NCI-H2107 (cell line): ENCODE measurements around the gene BAHCC1.

ENCODE experiments used
- DNase-seq: peaks from one replicate; lab custom pipeline; 2025; lab: John Stamatoyannopoulos, UW

Gene BAHCC1

DNA sequence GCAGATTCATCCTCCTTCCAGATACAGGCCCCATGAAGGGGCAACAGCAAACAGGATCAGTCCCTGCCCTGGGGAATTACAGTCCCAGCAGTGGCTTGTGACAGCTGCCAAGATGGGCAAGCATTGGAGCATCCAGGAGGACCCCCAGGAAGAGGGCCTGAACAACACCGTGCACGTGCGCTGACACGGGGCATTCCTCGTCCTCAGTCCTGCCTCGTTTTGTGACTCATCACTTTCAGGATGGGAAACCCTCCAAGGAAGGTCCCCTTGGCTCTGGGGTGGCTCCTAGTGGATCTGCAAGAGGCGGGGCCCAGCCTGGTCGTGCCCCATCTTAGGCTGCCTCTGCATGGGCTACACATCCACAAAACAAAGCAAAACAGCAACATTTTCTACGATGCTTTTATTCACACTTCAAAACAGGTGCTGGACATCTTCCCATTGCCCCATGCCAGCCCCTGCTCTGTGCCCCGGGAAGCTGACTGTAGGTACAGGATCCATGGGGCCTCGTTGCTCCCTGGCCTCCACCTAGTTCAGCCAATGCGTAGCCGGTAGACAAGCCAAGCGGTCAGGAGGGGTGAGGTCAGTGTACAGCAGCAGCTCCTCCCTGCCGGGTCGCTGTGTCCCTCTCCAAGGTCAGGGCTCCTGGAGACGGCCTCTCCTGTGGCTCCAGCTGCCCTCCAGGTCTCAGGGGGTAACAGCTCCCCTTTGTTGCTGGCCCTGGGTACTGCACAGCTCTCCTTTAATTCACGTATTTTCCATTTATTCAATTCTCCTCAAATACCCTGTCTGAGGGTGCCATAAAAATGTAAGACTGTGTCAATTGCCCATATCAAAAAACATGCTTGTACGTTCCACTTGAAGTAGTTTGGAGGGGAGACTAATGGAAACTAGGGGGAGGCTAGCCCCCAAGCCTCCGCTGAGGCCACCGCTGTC is 85.1 kb downstream of the BAHCC1 start:
- no peak for DNase-seq

DNA sequence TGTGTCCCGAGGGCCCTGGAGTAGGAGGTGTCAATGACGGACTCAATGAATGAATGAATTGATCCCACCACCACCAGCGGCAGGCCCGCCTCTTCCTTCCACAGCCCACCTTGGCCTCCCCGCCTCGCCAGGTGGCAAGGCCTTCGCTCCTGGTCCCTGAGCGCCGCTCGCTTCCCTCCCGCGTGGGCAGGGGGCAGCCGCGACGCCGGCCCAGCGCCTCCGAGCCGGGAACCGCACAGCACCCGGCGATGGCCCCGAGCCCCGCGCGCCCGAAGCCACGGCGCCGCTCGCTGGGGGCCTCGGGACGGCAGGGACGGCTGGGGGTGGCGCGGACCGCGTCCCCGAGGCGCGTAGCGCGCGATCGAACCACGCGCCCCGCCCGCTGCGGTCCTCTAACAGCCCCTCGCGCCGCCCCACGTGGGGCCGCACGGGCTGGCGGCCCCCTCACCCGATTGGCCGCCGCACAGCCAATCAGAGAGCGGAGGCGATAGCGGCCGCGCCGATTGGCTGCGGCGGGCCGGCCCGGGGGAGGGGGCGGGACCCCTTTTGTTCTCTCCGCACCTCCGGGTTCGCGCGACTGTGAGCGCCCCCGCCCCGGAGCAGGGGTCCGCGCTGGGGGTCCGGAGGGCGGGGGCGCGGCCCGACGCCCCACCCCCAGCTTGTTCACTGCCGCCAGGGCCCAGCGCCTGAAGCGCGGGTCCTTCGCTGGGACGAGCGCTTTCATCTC is 86.0 kb downstream of the BAHCC1 start:
- peak; percentile 47 for DNase-seq

DNA sequence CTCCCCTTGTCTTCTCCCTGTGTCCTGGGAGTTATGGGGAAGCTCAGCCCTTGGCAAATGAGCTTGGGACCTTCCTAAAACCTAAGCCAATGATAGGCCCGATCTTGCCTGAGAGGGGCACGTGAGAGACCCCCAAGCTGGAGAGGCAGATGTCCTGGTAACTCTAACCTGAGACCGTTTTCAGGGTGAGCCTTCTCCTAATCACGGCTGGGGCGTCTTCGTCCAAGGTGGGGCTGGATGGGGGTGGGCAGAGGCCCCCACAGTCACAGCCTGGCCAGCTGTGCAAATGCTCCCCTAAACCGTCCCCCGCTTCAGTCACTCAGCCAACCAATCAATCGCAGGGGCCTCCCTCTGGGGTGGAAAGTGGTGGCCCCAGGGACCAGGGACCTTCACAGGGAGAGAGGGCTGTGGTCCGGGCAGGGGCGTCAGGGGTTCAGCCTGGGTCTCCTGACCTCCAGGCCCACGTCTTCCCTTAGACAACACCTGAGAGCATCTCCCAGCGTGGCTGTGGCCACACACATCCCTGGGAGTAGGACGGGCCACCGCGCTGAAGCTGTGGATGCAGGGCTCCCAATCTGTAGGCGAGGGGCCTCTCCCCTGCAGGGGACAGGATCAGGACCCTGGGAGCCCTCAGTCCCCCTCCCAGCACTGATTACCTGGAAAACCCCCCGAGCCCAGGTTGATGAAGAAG is 86.7 kb downstream of the BAHCC1 start:
- no peak for DNase-seq

GRCh38 chr17:81482673-81483072 is 87.4 kb downstream of the BAHCC1 start:
- DNase-seq, result no peak

DNA sequence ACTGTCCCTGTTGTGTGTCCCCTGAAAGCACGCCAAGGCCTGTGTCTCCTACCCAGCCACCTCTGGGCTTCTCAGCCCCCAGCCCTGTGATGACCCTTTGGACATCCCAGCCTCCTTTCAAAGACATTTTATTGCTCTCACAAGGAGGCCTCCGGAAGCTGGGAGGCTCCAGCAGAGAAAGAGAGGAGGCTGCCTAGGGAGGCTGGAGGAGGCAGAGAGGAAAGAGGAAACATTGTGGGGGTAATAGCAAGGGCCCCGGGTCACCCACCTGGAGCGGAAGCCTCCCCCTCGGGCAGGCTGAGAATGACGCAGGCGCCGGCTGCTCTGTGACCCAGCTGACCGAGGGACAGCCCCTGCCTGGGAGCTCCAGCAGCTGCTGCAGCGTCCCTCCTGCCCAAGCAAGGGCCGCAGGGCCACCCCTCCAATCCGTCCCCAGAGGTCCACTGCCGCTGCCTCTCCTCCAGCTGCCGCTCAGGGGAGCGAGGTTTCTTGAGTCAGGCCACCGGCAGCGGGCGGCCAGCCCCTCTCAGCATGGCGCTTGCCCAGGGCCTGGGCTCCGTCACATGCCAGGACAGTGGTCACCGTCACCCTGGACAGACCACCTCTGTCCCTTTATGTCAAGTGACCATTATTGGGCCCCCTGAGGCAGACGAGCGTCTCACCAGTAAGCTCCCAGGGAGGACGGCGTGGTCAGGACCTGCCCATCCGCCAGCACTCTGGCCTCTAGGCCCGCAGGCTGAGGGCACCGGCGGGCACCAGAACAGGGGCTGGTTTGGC is 88.0 kb downstream of the BAHCC1 start:
- no peak for DNase-seq

GRCh38 chr17:81483862-81484194 is 88.6 kb downstream of the BAHCC1 start:
- no peak for DNase-seq

DNA sequence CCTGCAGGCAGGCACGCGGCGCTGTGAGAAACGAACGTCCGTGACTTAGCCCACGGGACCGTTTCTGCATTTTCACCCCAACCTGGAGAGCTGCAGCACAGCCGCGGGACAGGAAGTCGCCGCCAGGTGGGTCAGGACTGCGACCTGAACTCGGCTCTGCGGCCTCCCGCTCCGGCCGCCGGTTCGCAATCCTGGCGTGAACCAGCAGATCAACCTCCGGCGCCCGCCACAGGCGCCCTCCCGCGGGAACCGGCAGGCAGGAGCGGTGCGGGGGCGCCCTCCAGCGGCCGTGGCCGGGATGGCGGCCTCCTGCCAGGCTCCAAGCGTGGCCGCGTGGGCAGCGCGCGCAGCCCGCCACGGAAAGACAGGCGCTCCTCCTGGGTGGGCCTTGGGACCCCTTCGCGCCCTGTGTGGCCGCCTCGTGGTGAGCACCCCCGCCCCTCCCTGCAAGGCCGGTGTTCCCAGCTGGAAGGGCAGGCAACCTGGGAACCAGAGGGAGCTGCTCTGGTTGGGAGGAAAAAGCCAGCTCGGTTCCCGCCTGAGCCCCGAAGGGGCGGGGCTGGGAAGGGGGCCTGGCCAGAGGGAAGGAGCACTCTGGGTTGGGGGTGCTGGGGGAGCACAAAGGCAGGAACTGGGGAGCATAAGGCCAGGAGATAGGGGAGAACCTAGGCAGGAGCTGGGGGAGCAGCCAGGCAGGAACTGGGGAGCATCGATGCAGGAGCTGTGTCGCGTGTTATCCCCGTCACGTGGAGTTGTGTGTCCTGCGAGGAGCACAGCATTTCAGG is 89.1 kb downstream of the BAHCC1 start:
- DNase-seq, result peak; percentile 54

GRCh38 chr17:81486199-81486810 is 91.0 kb downstream of the BAHCC1 start:
- peak; percentile 53 for DNase-seq

DNA sequence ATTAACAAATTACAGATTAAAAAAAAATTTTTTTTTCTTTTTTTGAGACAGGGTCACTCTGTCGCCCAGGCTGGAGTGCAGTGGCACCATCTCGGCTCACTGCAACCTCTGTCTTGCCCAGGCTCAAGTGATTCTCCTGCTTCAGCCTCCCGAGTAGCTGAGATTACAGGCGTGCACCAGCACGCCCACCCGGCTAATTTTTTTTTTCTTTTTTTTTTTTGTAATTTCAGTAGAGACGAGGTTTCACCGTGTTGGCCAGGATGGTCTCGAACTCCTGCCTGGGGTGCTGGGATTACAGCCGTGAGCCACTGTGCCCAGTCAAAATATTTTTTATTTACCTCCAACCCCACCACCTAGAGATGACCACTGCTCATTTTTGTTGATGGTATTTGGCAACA is 91.8 kb downstream of the BAHCC1 start:
- DNase-seq, result no peak

GRCh38 chr17:81487487-81488275 is 92.4 kb downstream of the BAHCC1 start:
- peak; percentile 68 for DNase-seq

- DNase-seq, result no peak
Observed at GRCh38 chr17:81488276-81488860, 93.1 kb downstream of the BAHCC1 start.

DNA sequence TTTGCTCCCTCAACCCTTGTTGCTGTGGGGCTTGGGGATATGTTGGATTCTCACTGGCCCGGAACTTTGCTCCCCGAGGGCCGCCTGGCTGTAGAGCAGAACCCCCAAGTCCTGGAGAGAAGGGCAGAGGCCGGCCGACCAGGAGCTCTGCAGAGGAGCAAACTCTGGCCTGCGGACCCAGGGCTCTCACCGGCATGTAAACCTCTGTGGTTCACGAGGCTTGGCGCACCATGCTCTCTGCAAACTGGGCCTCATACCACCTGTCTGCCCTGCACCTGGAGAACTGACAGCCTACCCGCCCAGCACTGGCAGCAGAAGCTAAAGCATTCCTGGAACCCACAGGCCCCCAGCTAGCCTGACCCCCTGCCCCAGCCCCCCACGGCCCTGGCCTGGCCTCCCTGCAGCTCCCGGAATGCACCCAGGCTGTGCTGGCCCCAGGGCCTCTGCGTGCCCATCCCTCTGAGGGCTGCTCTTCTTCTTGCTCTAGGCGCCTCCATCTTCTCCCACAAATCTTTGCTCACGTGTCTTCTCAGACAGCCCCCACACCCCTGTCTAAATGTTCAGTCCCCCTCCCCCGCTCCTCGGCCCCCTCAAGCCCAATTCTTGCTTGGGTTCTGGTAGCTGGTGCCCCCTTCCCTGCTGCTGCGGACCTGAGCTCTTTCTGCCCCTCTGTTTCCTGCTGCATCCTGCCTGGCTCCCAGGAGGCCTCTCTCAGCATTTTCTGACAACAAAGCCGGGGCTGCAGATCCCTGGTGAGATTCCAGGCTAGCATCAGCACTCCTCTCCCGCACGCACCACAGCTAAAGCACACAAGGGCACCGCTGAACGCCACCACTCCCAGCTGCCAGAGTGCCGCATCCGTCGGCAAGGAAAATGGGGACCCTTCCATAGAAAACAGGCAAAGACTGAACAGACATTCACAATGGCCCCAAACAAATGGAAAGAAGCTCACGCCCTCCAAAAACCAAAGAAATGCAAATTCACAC is 94.0 kb downstream of the BAHCC1 start:
- DNase-seq, result no peak

DNA sequence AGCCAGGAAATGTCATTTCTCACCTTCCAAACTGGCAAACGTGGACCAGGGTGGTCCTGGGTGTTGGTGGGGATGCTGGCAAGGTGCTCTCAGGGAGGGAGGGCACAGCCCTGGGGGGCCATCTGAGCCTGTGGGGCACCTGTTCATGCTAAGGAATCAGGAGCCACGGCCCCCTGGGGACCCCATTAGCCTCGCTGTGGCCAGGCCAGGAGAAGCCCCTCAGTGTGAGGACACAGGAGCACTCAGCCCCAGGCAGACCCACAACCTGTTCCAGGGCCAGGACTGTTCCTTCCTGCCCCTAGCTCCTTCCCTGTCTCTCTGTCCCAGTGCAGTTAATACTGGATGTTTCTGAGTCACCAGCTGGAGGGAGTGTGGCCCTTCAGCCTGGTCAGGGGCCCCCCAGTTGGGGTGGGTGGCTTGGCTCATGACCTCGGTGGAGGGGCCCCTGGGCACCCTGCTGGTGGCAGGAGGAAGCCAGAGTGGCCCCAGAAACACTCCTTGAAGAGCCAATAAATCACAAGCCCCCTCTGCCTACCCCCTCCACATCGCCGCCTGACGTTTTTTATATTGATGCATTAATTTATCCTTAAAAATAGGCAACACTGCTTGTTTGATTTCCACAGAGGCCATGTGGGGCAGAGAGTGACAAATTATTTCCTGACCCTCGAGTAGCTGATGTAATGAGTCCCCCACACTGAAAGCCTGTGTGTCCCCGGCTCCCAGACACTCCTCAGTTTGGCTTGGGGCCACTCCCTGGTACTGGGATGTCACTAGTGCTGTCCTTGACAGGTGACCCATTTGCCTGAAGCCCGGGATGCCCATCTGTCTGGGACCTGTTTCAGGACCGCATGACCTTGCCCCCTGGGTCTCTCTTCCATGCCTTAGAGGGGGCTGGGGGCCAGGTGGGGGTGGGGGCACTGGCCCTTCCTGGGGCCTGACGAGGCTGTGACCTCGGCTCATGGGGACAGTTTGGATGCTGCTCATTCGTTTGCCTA is 95.0 kb downstream of the BAHCC1 start:
- DNase-seq, result no peak

GRCh38 chr17:81491181-81491581 is 95.9 kb downstream of the BAHCC1 start:
- DNase-seq, result no peak

GRCh38 chr17:81491761-81492160 is 96.5 kb downstream of the BAHCC1 start:
- DNase-seq, result no peak

DNA sequence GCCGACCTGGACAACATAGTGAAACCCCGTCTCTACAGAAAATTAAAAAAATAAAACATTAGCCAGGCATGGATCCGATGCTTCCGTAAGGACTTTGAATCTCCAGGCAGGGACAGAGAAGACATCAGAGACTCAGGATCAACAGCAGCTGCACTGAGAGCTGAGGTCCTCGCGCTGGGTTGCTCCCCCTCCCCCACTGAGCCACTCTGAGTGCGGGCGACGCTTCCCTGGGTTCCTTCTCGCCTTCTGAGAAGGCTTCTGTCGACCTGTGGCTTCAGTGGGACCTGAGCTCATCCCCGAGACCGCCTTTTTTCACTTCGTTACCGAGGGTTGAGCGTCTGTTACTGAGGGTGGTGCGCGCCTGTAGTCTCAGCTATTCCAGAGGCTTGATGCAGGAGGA is 96.9 kb downstream of the BAHCC1 start:
- no peak for DNase-seq

DNA sequence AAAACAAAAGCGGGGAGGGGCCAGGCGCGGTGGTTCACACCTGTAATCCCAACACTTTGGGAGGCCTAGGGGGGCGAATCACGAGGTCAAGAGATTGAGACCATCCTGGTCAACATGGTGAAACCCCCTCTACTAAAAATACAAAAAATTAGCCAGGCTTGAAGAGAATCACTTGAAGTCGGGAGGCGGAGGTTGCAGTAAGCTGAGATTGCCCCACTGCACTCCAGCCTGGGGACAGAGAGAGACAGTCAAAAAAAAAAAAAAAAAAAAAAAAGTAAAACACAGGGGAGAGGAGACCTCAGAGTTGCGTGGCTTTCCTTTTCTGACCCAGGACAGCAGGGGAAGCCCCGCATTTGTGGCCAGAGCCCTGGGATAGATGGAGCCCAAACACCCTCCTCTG is 97.4 kb downstream of the BAHCC1 start:
- no peak for DNase-seq
